GM12878 (cell line): ENCODE data around the gene RPL3. TPM values are rescaled to one million over a fixed set of nuclear protein-coding genes. Genes with fewer than 3 reads are reported as not detected.

Experiments
- ATAC-seq: fragments of 200-7000 bp; cut with Tn5 transposase; 3 replicates; pipeline ENCODE4 v1.9.1; 2020; ENCODE audit warnings: mild to moderate bottlenecking, moderate library complexity
- BruUV-seq: library from RNA; stranded (reverse); fragments of 400-500 nt; replicated peaks from 2 replicates; lab custom pipeline; 2021; lab: Mats Ljungman, UMichigan
- CTCF ChIA-PET: fragments of 300-600 bp; sonication (Branson Sonifier 250); formaldehyde crosslinking; extraction: SDS; loops from one replicate; lab custom pipeline; 2021; ENCODE audit warnings: inconsistent platforms; lab: Yijun Ruan, JAX
- POLR2A ChIA-PET: fragments of 350-600 bp; formaldehyde crosslinking; extraction: SDS; loops from one replicate; lab custom pipeline; 2021; ENCODE audit warnings: inconsistent platforms; lab: Charles Lee
- RAD21 ChIA-PET: fragments of 300-600 bp; sonication (Branson Sonifier 250); formaldehyde crosslinking; loops from one replicate; lab custom pipeline; 2023; ENCODE audit warnings: antibody characterized with exemption; ENCODE audit not compliant: unreplicated experiment; lab: Charles Lee
- SMC1A ChIA-PET: fragments of 300-600 bp; sonication (Branson Sonifier 250); formaldehyde crosslinking; loops from one replicate; lab custom pipeline; 2023; ENCODE audit not compliant: unreplicated experiment, uncharacterized antibody; lab: Charles Lee
- DNase-seq: peaks from one replicate; pipeline ENCODE4 v3.0.0-alpha.2; 2011; ENCODE audit warnings: low read depth, low spot score
- FAIRE-seq: peaks from 3 replicates; lab custom pipeline; 2011; peaks lifted over from hg19 to GRCh38; lab: Jason Lieb, UNC
- H2AFZ ChIP-seq: 2 replicates; pipeline ENCODE4 v1.6.0; 2011; ENCODE audit warnings: low read depth, low read length, control low read depth; ENCODE audit not compliant: control insufficient read depth
- H3K27ac ChIP-seq: 2 replicates; pipeline ENCODE4 v1.5.1; 2011; ENCODE audit warnings: control low read depth; ENCODE audit not compliant: control insufficient read depth, insufficient read depth
- H3K27me3 ChIP-seq, 2 experiments: replicated peaks in 1 of 2; 2 replicates each; pipeline versions ENCODE4 v1.6.0 to v1.6.1; 2011; ENCODE audit warnings: low read length in 1 of 2; ENCODE audit not compliant: control insufficient read depth in 2 of 2, insufficient read depth in 2 of 2
- H3K36me3 ChIP-seq, 2 experiments: 2 replicates each; pipeline ENCODE4 v1.5.1; 2011; ENCODE audit warnings: low read length in 1 of 2; ENCODE audit not compliant: control insufficient read depth in 2 of 2, insufficient read depth in 2 of 2
- H3K4me1 ChIP-seq: 2 replicates; pipeline ENCODE4 v1.6.1; 2011; ENCODE audit warnings: mild to moderate bottlenecking, low read length, moderate library complexity, mixed read lengths; ENCODE audit not compliant: control insufficient read depth, insufficient read depth
- H3K4me2 ChIP-seq: 2 replicates; pipeline ENCODE4 v1.6.0; 2011; ENCODE audit warnings: control low read depth; ENCODE audit not compliant: control insufficient read depth, insufficient read depth
- H3K4me3 ChIP-seq: fragments of 200-600 bp; sonication (generic); 2 replicates; pipeline ENCODE4 v1.5.1; 2016
- H3K79me2 ChIP-seq: 2 replicates; pipeline ENCODE4 v1.6.0; 2011; ENCODE audit warnings: low read length; ENCODE audit not compliant: control insufficient read depth, insufficient read depth
- H3K9ac ChIP-seq: 2 replicates; pipeline ENCODE4 v1.8.0; 2011; ENCODE audit warnings: low read length, control low read depth, mixed read lengths; ENCODE audit not compliant: control insufficient read depth, insufficient read depth
- H3K9me3 ChIP-seq: replicated peaks from 3 replicates; pipeline ENCODE4 v1.5.1; 2011; ENCODE audit warnings: mild to moderate bottlenecking, low read length; ENCODE audit not compliant: control insufficient read depth, insufficient read depth
- H4K20me1 ChIP-seq: 2 replicates; pipeline ENCODE4 v1.6.0; 2011; ENCODE audit not compliant: control insufficient read depth, insufficient read depth
- CEBPB ChIP-seq, 2 experiments: fragments of 150-350 bp in 1 of 2; IDR thresholded peaks; 2 replicates each; pipeline ENCODE4 v1.6.1; 2012 to 2014; ENCODE audit warnings: low read depth in 2 of 2, low read length in 2 of 2, borderline replicate concordance in 1 of 2, inconsistent platforms in 1 of 2
- CHD1 ChIP-seq: IDR thresholded peaks from 2 replicates; pipeline ENCODE4 v1.6.1; 2012; ENCODE audit warnings: low read depth, low read length, improper control_type of control experiment
- E4F1 ChIP-seq: fragments of 450-650 bp; IDR thresholded peaks from 2 replicates; pipeline ENCODE4 v1.6.1; 2018; ENCODE audit warnings: borderline replicate concordance, mild to moderate bottlenecking; ENCODE audit not compliant: partially characterized antibody
- GATAD2B ChIP-seq: fragments of 450-650 bp; conservative IDR thresholded peaks from 2 replicates; pipeline ENCODE4 v1.6.1; 2017; ENCODE audit warnings: low read depth, mild to moderate bottlenecking, moderate library complexity
- KAT2A ChIP-seq: conservative IDR thresholded peaks from 2 replicates; pipeline ENCODE4 v1.6.1; 2011; ENCODE audit warnings: low read depth, low read length; ENCODE audit not compliant: control insufficient read depth
- MLLT1 ChIP-seq: fragments of 450-650 bp; IDR thresholded peaks from 2 replicates; pipeline ENCODE4 v1.6.1; 2016; ENCODE audit warnings: mild to moderate bottlenecking
- NR2C2 ChIP-seq: IDR thresholded peaks from 2 replicates; pipeline ENCODE4 v1.6.1; 2011; ENCODE audit warnings: borderline replicate concordance, low read depth; ENCODE audit not compliant: control insufficient read depth, insufficient read length
- RAD51 ChIP-seq: fragments of 450-650 bp; IDR thresholded peaks from 2 replicates; pipeline ENCODE4 v1.6.1; 2016; ENCODE audit warnings: moderate library complexity, mild to moderate bottlenecking, inconsistent platforms
- ZBTB33 ChIP-seq: fragments of 450-650 bp; IDR thresholded peaks from 2 replicates; pipeline ENCODE4 v1.6.1; 2017; ENCODE audit warnings: mild to moderate bottlenecking
- WGBS: methylation state at CpG from one replicate; pipeline ENCODE4 v1.1.6; 2016; ENCODE audit warnings: low lambda C conversion rate; ENCODE audit not compliant: insufficient replicate concordance, insufficient coverage; ENCODE audit errors: missing lambda C conversion rate; 5-methylcytosine and 5-hydroxymethylcytosine counted together
- in situ Hi-C: fragments of 300-500 bp; cut with MboI; formaldehyde crosslinking; loops from 9 replicates; pipeline ENCODE4 v1.14.3; 2018; ENCODE audit warnings: mixed read lengths
- intact Hi-C: fragments of 100-400 bp; cut with micrococcal nuclease; formaldehyde crosslinking; loops from one replicate; pipeline ENCODE4 v1.14.2; 2022; ENCODE audit not compliant: unreplicated experiment
- polyA plus RNA-seq, 11 experiments: library from polyadenylated mRNA; depleted of rRNA in 4 of 11; unstranded in 6 of 11; stranded (reverse) in 5 of 11; fragments of >200 nt; fragmentation: Nextera tagmentation in 4 of 11; fragmentation: Illumina TruSeq in 1 of 11; extraction: Ambion mirVana in 4 of 11; extraction: Trizol in 1 of 11; gene quantifications; 1 replicate in 1 of 11; 2 replicates in 10 of 11; pipeline versions ENCODE4 v1.2.1 to v1.2.3, GENCODE V29; 2011 to 2016; ENCODE audit warnings: inconsistent platforms in 2 of 11, missing spikeins in 2 of 11, low read depth in 1 of 11
- total RNA-seq, 4 experiments: library from RNA; depleted of rRNA in 3 of 4; stranded (reverse); fragments of >200 nt in 3 of 4; fragmentation: Illumina TruSeq in 1 of 4; extraction: Trizol in 1 of 4; gene quantifications; 2 replicates each; pipeline versions ENCODE4 v1.2.1 to v1.2.3, GENCODE V29; 2013 to 2021

The RPL3 gene
- total and polyA plus RNA-seq, 10 of the 15 experiments (the other 5 are each of a cell fraction or from before 2014, with no cell fraction given): 1,534 to 6,791 (median 3,992) TPM

DNA sequence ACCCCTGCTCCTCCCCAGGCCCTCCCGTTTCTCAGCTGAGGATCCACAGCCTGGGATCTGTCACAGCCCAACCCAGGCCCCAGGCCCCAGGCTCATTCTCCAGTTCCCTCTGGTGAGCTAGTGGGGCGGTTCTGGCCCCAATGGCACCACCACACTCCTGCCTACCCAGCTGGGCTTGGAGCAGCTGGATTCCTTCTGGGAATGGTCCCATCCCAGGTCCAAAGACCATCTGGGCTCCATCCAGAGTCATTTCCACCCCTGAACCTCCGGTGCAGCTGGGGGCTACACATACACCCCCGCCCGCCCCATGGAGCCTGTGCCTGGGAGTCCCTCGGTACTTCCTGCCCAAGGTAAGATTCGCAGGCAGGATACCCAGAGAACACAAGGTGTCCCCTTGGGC is 39.2 kb downstream of the RPL3 start:
- no peaks in the 10 kb centered on the region; a peak in 1 of 4 replicates for H3K27me3 ChIP-seq
- SMC1A ChIA-PET: no interaction called here
- intact Hi-C loops: no loop called here
- H3K4me1 ChIP-seq: peaks cover 4% of the 10 kb centered on the region; the same call in 1 of the 2 replicates
- H3K36me3 ChIP-seq: no peaks in the 10 kb centered on the region
- no peaks in the 10 kb centered on the region for H4K20me1 ChIP-seq
- H3K4me2 ChIP-seq: no peak overlapping the region
- TF ChIP-seq CEBPB (IDR thresholded peaks at IDR 0.05; ENCODE audit: borderline replicate concordance in 1 of 2, low read depth in 2 of 2, low read length in 2 of 2) (no peak), CHD1 (no peak), NR2C2 (no peak), MLLT1 (no peak), RAD51 (no peak), KAT2A (no peak), ZBTB33 (no peak), GATAD2B (no peak), E4F1 (no peak)
- TF ChIP-seq, all 136 proteins: peak for 0
- Histone ChIP-seq H3K27ac (no peak overlapping the region), H3K79me2 (no peaks in the 10 kb centered on the region), H2AFZ (no peak overlapping the region), H3K9ac (no peak overlapping the region), H3K9me3 (no peaks in the 10 kb centered on the region; the same call in 2 of the 3 replicates), H3K4me3 (no peak overlapping the region)
- FAIRE-seq (no peak), DNase-seq (no peak), ATAC-seq (no peak)
- POLR2A ChIA-PET: no interaction called here
- WGBS: 70% methylated on average over 7 of the region's 7 CpGs
- CTCF ChIA-PET: no interaction called here
- in situ Hi-C loops: no loop called here
- RAD21 ChIA-PET: no interaction called here
- BruUV-seq: no TSS peak
